Caco-2 (cell line): ENCODE data around the gene WNK2. TPM values are rescaled to one million over a fixed set of nuclear protein-coding genes. Genes with fewer than 3 reads are reported as not detected.
"Not testable (repeated sequence)": the region's sequence is repeated elsewhere in the genome, so short reads cannot be mapped to it uniquely, and the experiment has no call there.

Experiments
- BruUV-seq: library from RNA; stranded (reverse); fragments of 400-500 nt; replicated peaks from 2 replicates; lab custom pipeline; 2021; lab: Mats Ljungman, UMichigan
- CTCF ChIA-PET: fragments of 300-600 bp; sonication (Branson Sonifier 250); formaldehyde crosslinking; loops from one replicate; lab custom pipeline; 2022; ENCODE audit warnings: antibody characterized with exemption; lab: Charles Lee
- POLR2A ChIA-PET: fragments of 300-600 bp; sonication (Branson Sonifier 250); formaldehyde crosslinking; loops from one replicate; lab custom pipeline; 2022; ENCODE audit warnings: antibody characterized with exemption; lab: Charles Lee
- DNase-seq, 2 experiments: peaks; one replicate each; pipeline versions ENCODE4 v3.0.0 to v3.0.0-alpha.2; 2020 to 2022
- H3K27me3 ChIP-seq: replicated peaks from 2 replicates; pipeline ENCODE4 v1.6.0; 2011; ENCODE audit warnings: low read length; ENCODE audit not compliant: control insufficient read depth, insufficient read depth
- H3K36me3 ChIP-seq: 2 replicates; pipeline ENCODE4 v1.5.1; 2011; ENCODE audit warnings: low read length; ENCODE audit not compliant: control insufficient read depth, insufficient read depth
- H3K4me1 ChIP-seq: fragments of 250-450 bp; sonication (Bioruptor Pico); 2 replicates; pipeline ENCODE4 v1.5.1; 2020; ENCODE audit warnings: mild to moderate bottlenecking
- H3K4me3 ChIP-seq: 2 replicates; pipeline ENCODE4 v1.5.1; 2011; ENCODE audit warnings: low read depth, mild to moderate bottlenecking, control low read depth, low read length
- H3K9me3 ChIP-seq: fragments of 250-450 bp; sonication (Bioruptor Pico); 2 replicates; pipeline ENCODE4 v1.5.1; 2020; ENCODE audit warnings: mild to moderate bottlenecking, moderate library complexity
- H3K27ac Mint-ChIP-seq: one replicate; pipeline ENCODE4 v1.8.0; 2022; ENCODE audit warnings: mixed read lengths; ENCODE audit not compliant: unreplicated experiment
- H3K27me3 Mint-ChIP-seq: one replicate; pipeline ENCODE4 v1.8.0; 2022; ENCODE audit warnings: mixed read lengths; ENCODE audit not compliant: insufficient read depth, unreplicated experiment
- H3K36me3 Mint-ChIP-seq: one replicate; pipeline ENCODE4 v1.8.0; 2022; ENCODE audit warnings: mild to moderate bottlenecking, mixed read lengths; ENCODE audit not compliant: insufficient read depth, unreplicated experiment
- H3K4me1 Mint-ChIP-seq: one replicate; pipeline ENCODE4 v1.8.0; 2022; ENCODE audit warnings: low read depth, mixed read lengths; ENCODE audit not compliant: unreplicated experiment
- H3K4me3 Mint-ChIP-seq: one replicate; pipeline ENCODE4 v1.8.0; 2022; ENCODE audit warnings: mild to moderate bottlenecking, moderate library complexity, mixed read lengths; ENCODE audit not compliant: unreplicated experiment
- H3K9me3 Mint-ChIP-seq: one replicate; pipeline ENCODE4 v1.8.0; 2022; ENCODE audit warnings: mixed read lengths; ENCODE audit not compliant: unreplicated experiment
- intact Hi-C: fragments of 100-400 bp; cut with micrococcal nuclease; formaldehyde crosslinking; loops from one replicate; pipeline ENCODE4 v1.10.0; 2022; ENCODE audit not compliant: unreplicated experiment
- total RNA-seq: library from RNA; stranded (reverse); gene quantifications from 2 replicates; pipeline ENCODE4 v1.2.3, GENCODE V29; 2022
- TF ChIP-seq, protein P1 (sequence below), 2 experiments: fragments of 200-600 bp in 1 of 2; IDR thresholded peaks; 1 replicate in 1 of 2; 2 replicates in 1 of 2; pipeline versions ENCODE4 v1.5.1 to v1.8.0; 2011 to 2022; ENCODE audit warnings: antibody characterized with exemption in 1 of 2, control low read depth in 1 of 2, inconsistent platforms in 1 of 2, low read depth in 1 of 2, low read length in 1 of 2, mild to moderate bottlenecking in 1 of 2, moderate library complexity in 1 of 2; ENCODE audit not compliant: insufficient read depth in 1 of 2, severe bottlenecking in 1 of 2, unreplicated experiment in 1 of 2

The WNK2 gene
- total RNA-seq, 1 experiment from 2014 or later = 21.7 TPM

DNA sequence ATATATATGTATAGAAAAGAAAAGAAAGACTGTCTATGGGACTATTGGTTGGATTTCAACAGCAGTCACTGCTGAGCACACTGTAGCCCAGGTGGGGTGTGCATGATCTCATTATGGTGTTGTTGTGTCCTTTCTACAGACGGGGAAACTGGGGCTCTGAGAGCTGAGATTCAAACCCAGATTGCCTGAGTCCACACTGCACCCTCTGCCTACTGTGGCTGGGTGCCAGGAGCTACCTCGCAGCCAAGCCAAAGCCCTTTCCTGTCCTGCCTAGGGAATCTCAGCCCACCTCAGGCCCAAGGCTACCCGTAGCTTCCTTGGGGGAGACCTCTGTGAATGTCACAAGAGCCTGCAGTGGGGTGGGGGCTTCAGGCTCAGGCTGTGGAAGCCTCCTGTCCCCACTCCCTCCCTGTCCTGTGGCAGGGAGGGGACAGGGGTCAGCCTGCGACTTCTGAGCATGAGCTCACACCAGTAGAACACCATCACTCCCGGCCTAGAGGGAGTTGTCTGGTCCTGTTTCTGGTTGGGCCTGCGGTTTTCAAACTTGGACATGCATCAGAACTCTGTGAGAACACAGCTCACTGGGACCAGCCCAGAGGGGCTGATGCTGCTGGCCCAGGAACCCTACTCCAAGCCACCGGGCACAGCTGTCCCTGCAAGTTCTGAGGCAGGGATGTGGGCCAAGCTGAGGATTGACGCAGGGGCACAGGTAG, 42.0 kb upstream of the WNK2 start:
- BruUV-seq = no TSS peak
- Histone ChIP-seq H3K27me3 (no peaks in the 10 kb centered on the region), H3K36me3 (no peaks in the 10 kb centered on the region), H3K4me3 (no peak overlapping the region), H3K9me3 (no peaks in the 10 kb centered on the region), H3K4me1 (no peaks in the 10 kb centered on the region)
- ChIA-PET POLR2A (no interaction called here), CTCF (interaction anchor here (0.6 kb wide), 1 partner anchor 33 kb away, joined by 3 read pairs; no protein-coding TSS in a partner anchor)
- DNase-seq = no peak
- H3K27me3 Mint-ChIP-seq = no peaks in the 10 kb centered on the region
- no peaks in the 10 kb centered on the region for H3K4me1 Mint-ChIP-seq
- no peaks in the 10 kb centered on the region for H3K9me3 Mint-ChIP-seq
- no peaks in the 10 kb centered on the region for H3K36me3 Mint-ChIP-seq
- intact Hi-C loops = no loop called here
- no peak overlapping the region for H3K27ac Mint-ChIP-seq
- TF ChIP-seq, protein P1, sequence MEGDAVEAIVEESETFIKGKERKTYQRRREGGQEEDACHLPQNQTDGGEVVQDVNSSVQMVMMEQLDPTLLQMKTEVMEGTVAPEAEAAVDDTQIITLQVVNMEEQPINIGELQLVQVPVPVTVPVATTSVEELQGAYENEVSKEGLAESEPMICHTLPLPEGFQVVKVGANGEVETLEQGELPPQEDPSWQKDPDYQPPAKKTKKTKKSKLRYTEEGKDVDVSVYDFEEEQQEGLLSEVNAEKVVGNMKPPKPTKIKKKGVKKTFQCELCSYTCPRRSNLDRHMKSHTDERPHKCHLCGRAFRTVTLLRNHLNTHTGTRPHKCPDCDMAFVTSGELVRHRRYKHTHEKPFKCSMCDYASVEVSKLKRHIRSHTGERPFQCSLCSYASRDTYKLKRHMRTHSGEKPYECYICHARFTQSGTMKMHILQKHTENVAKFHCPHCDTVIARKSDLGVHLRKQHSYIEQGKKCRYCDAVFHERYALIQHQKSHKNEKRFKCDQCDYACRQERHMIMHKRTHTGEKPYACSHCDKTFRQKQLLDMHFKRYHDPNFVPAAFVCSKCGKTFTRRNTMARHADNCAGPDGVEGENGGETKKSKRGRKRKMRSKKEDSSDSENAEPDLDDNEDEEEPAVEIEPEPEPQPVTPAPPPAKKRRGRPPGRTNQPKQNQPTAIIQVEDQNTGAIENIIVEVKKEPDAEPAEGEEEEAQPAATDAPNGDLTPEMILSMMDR (IDR thresholded peaks at IDR 0.05; ENCODE audit: insufficient read depth in 1 of 2, low read depth in 1 of 2, low read length in 1 of 2, severe bottlenecking in 1 of 2, unreplicated experiment in 1 of 2) = no peak
- no peak overlapping the region for H3K4me3 Mint-ChIP-seq

DNA sequence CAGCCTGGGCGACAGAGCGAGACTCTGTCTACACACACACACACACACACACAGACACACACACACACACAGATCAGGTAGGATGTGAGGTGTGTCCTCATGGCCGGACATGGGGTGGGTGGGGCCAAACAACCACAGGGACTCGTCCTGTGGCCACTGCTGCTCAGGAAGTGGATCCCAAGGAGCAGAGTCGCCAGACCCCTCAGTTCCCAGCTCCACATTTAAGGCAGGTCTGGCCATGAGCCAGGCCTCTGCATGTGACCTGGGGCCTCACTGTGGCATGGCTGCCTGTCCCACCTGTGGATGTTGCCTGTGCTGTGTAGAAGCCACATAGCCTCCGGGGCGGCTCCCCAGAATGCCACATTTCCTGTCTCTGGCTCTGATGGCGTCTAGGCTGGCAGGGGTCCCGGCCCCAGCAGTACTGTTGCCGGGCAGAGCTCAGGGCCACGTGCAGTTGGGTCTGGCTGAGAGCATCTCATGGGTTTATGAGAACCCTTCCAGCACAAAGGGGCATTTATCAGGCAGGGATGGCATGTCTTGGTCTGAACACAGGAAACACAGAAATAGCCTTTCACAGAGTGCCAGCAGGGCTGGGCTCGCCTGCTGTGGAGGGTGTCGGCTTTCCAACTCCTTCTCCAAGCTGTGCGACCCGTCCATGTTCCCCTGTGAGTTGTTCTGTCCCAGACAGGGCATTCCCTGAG, 40.0 kb upstream of the WNK2 start:
- Histone ChIP-seq H3K36me3 (no peaks in the 10 kb centered on the region), H3K4me1 (no peaks in the 10 kb centered on the region), H3K27me3 (no peaks in the 10 kb centered on the region), H3K4me3 (no peak overlapping the region), H3K9me3 (no peaks in the 10 kb centered on the region)
- CTCF ChIA-PET = no interaction called here
- POLR2A ChIA-PET = no interaction called here
- TF ChIP-seq, protein P1 (IDR thresholded peaks at IDR 0.05; ENCODE audit: insufficient read depth in 1 of 2, low read depth in 1 of 2, low read length in 1 of 2, severe bottlenecking in 1 of 2, unreplicated experiment in 1 of 2) = no peak
- Mint-ChIP-seq H3K36me3 (no peaks in the 10 kb centered on the region), H3K4me1 (no peaks in the 10 kb centered on the region), H3K27me3 (no peaks in the 10 kb centered on the region), H3K27ac (no peak overlapping the region), H3K4me3 (no peak overlapping the region), H3K9me3 (no peaks in the 10 kb centered on the region)
- DNase-seq = no peak
- intact Hi-C loops = no loop called here
- no TSS peak for BruUV-seq

DNA sequence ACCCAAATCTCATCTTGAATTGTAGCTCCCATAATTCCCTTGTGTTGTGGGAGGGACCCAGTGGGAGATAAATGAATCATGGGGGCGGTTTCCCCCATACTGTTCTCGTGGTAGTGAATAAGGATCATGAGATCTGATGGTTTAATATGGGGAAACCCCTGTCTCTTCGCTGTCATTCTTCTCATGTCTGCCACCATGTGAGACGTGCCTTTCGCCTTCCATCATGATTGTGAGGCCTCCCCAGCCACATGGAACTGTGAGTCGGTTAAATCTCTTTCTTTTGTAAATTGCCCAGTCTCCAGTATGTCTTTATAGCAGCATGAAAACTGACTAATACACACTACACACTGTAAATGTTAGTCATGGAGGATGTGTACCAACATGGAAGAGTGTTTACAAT, 37.2 kb upstream of the WNK2 start:
- H3K27ac Mint-ChIP-seq, POLR2A ChIA-PET, H3K4me3 Mint-ChIP-seq, H3K4me3 ChIP-seq, H3K9me3 ChIP-seq, H3K36me3 ChIP-seq, H3K36me3 Mint-ChIP-seq, H3K4me1 ChIP-seq, DNase-seq, CTCF ChIA-PET, BruUV-seq, H3K9me3 Mint-ChIP-seq, H3K27me3 Mint-ChIP-seq, H3K27me3 ChIP-seq, intact Hi-C loops, H3K4me1 Mint-ChIP-seq: not testable (repeated sequence)
